GM12878 (cell line): ENCODE data around the gene FEM1B. TPM values are rescaled to one million over a fixed set of nuclear protein-coding genes. Genes with fewer than 3 reads are reported as not detected.

ENCODE experiments used
- ATAC-seq: fragments of 200-7000 bp; cut with Tn5 transposase; 3 replicates; pipeline ENCODE4 v1.9.1; 2020; ENCODE audit warnings: mild to moderate bottlenecking, moderate library complexity
- BruUV-seq: library from RNA; stranded (reverse); fragments of 400-500 nt; replicated peaks from 2 replicates; lab custom pipeline; 2021; lab: Mats Ljungman, UMichigan
- CTCF ChIA-PET: fragments of 300-600 bp; sonication (Branson Sonifier 250); formaldehyde crosslinking; extraction: SDS; loops from one replicate; lab custom pipeline; 2021; ENCODE audit warnings: inconsistent platforms; lab: Yijun Ruan, JAX
- POLR2A ChIA-PET: fragments of 350-600 bp; formaldehyde crosslinking; extraction: SDS; loops from one replicate; lab custom pipeline; 2021; ENCODE audit warnings: inconsistent platforms; lab: Charles Lee
- RAD21 ChIA-PET: fragments of 300-600 bp; sonication (Branson Sonifier 250); formaldehyde crosslinking; loops from one replicate; lab custom pipeline; 2023; ENCODE audit warnings: antibody characterized with exemption; ENCODE audit not compliant: unreplicated experiment; lab: Charles Lee
- SMC1A ChIA-PET: fragments of 300-600 bp; sonication (Branson Sonifier 250); formaldehyde crosslinking; loops from one replicate; lab custom pipeline; 2023; ENCODE audit not compliant: unreplicated experiment, uncharacterized antibody; lab: Charles Lee
- DNase-seq: peaks from one replicate; pipeline ENCODE4 v3.0.0-alpha.2; 2011; ENCODE audit warnings: low read depth, low spot score
- FAIRE-seq: peaks from 3 replicates; lab custom pipeline; 2011; peaks lifted over from hg19 to GRCh38; lab: Jason Lieb, UNC
- H2AFZ ChIP-seq: 2 replicates; pipeline ENCODE4 v1.6.0; 2011; ENCODE audit warnings: low read depth, low read length, control low read depth; ENCODE audit not compliant: control insufficient read depth
- H3K27ac ChIP-seq: 2 replicates; pipeline ENCODE4 v1.5.1; 2011; ENCODE audit warnings: control low read depth; ENCODE audit not compliant: control insufficient read depth, insufficient read depth
- H3K27me3 ChIP-seq, 2 experiments: replicated peaks in 1 of 2; 2 replicates each; pipeline versions ENCODE4 v1.6.0 to v1.6.1; 2011; ENCODE audit warnings: low read length in 1 of 2; ENCODE audit not compliant: control insufficient read depth in 2 of 2, insufficient read depth in 2 of 2
- H3K36me3 ChIP-seq, 2 experiments: 2 replicates each; pipeline ENCODE4 v1.5.1; 2011; ENCODE audit warnings: low read length in 1 of 2; ENCODE audit not compliant: control insufficient read depth in 2 of 2, insufficient read depth in 2 of 2
- H3K4me1 ChIP-seq: 2 replicates; pipeline ENCODE4 v1.6.1; 2011; ENCODE audit warnings: mild to moderate bottlenecking, low read length, moderate library complexity, mixed read lengths; ENCODE audit not compliant: control insufficient read depth, insufficient read depth
- H3K4me2 ChIP-seq: 2 replicates; pipeline ENCODE4 v1.6.0; 2011; ENCODE audit warnings: control low read depth; ENCODE audit not compliant: control insufficient read depth, insufficient read depth
- H3K4me3 ChIP-seq: fragments of 200-600 bp; sonication (generic); 2 replicates; pipeline ENCODE4 v1.5.1; 2016
- H3K79me2 ChIP-seq: 2 replicates; pipeline ENCODE4 v1.6.0; 2011; ENCODE audit warnings: low read length; ENCODE audit not compliant: control insufficient read depth, insufficient read depth
- H3K9ac ChIP-seq: 2 replicates; pipeline ENCODE4 v1.8.0; 2011; ENCODE audit warnings: low read length, control low read depth, mixed read lengths; ENCODE audit not compliant: control insufficient read depth, insufficient read depth
- H3K9me3 ChIP-seq: replicated peaks from 3 replicates; pipeline ENCODE4 v1.5.1; 2011; ENCODE audit warnings: mild to moderate bottlenecking, low read length; ENCODE audit not compliant: control insufficient read depth, insufficient read depth
- H4K20me1 ChIP-seq: 2 replicates; pipeline ENCODE4 v1.6.0; 2011; ENCODE audit not compliant: control insufficient read depth, insufficient read depth
- ATF2 ChIP-seq: IDR thresholded peaks from 2 replicates; pipeline ENCODE4 v1.6.1; 2012; ENCODE audit warnings: low read length, inconsistent platforms
- BCL11A ChIP-seq: IDR thresholded peaks from 2 replicates; pipeline ENCODE4 v1.6.1; 2011; ENCODE audit warnings: low read depth, low read length
- CEBPZ ChIP-seq: fragments of 150-350 bp; IDR thresholded peaks from 2 replicates; pipeline ENCODE4 v1.6.1; 2016; ENCODE audit warnings: low read depth, low read length
- CREB1 ChIP-seq: IDR thresholded peaks from 2 replicates; pipeline ENCODE4 v1.6.1; 2012; ENCODE audit warnings: low read depth, mild to moderate bottlenecking, inconsistent platforms
- EP300 ChIP-seq, 2 experiments: fragments of 150-350 bp in 1 of 2; IDR thresholded peaks; 2 replicates each; pipeline ENCODE4 v1.6.1; 2011 to 2012; ENCODE audit warnings: low read depth in 2 of 2, low read length in 2 of 2, borderline replicate concordance in 1 of 2, improper control_type of control experiment in 1 of 2, inconsistent platforms in 1 of 2; ENCODE audit not compliant: control insufficient read depth in 1 of 2
- HDAC2 ChIP-seq: fragments of 200-600 bp; sonication (generic); IDR thresholded peaks from 2 replicates; pipeline ENCODE4 v1.6.1; 2017
- IKZF1 ChIP-seq: fragments of 450-650 bp; conservative IDR thresholded peaks from 2 replicates; pipeline ENCODE4 v1.6.1; 2017; ENCODE audit warnings: antibody characterized with exemption, mild to moderate bottlenecking
- MEF2B ChIP-seq: fragments of 450-650 bp; IDR thresholded peaks from 2 replicates; pipeline ENCODE4 v1.6.1; 2018; ENCODE audit warnings: mild to moderate bottlenecking, moderate library complexity; ENCODE audit not compliant: partially characterized antibody, poor library complexity, severe bottlenecking
- MTA2 ChIP-seq: fragments of 450-650 bp; IDR thresholded peaks from 2 replicates; pipeline ENCODE4 v1.6.1; 2016; ENCODE audit warnings: low read depth, mild to moderate bottlenecking, moderate library complexity
- NBN ChIP-seq: fragments of 450-650 bp; IDR thresholded peaks from 2 replicates; pipeline ENCODE4 v1.6.1; 2016
- REST ChIP-seq: IDR thresholded peaks from 2 replicates; pipeline ENCODE4 v1.6.1; 2012; ENCODE audit warnings: mild to moderate bottlenecking, low read depth, low read length
- SMAD1 ChIP-seq: fragments of 450-650 bp; IDR thresholded peaks from 2 replicates; pipeline ENCODE4 v1.6.1; 2018; ENCODE audit warnings: mild to moderate bottlenecking, low read depth; ENCODE audit not compliant: partially characterized antibody
- SMAD5 ChIP-seq: IDR thresholded peaks from 2 replicates; pipeline ENCODE4 v1.6.1; 2016; ENCODE audit warnings: antibody characterized with exemption, low read depth
- STAT3 ChIP-seq: IDR thresholded peaks from 2 replicates; pipeline ENCODE4 v1.6.1; 2011; ENCODE audit warnings: low read depth, low read length, improper control_type of control experiment
- TCF3 ChIP-seq: IDR thresholded peaks from 2 replicates; pipeline ENCODE4 v1.6.1; 2012; ENCODE audit warnings: low read depth, mild to moderate bottlenecking, low read length, borderline replicate concordance; ENCODE audit not compliant: insufficient read depth
- ZNF24 ChIP-seq: fragments of 450-650 bp; IDR thresholded peaks from 2 replicates; pipeline ENCODE4 v1.6.1; 2017; ENCODE audit warnings: antibody characterized with exemption, mild to moderate bottlenecking
- WGBS: methylation state at CpG from one replicate; pipeline ENCODE4 v1.1.6; 2016; ENCODE audit warnings: low lambda C conversion rate; ENCODE audit not compliant: insufficient replicate concordance, insufficient coverage; ENCODE audit errors: missing lambda C conversion rate; 5-methylcytosine and 5-hydroxymethylcytosine counted together
- in situ Hi-C: fragments of 300-500 bp; cut with MboI; formaldehyde crosslinking; loops from 9 replicates; pipeline ENCODE4 v1.14.3; 2018; ENCODE audit warnings: mixed read lengths
- intact Hi-C: fragments of 100-400 bp; cut with micrococcal nuclease; formaldehyde crosslinking; loops from one replicate; pipeline ENCODE4 v1.14.2; 2022; ENCODE audit not compliant: unreplicated experiment
- polyA plus RNA-seq, 11 experiments: library from polyadenylated mRNA; depleted of rRNA in 4 of 11; unstranded in 6 of 11; stranded (reverse) in 5 of 11; fragments of >200 nt; fragmentation: Nextera tagmentation in 4 of 11; fragmentation: Illumina TruSeq in 1 of 11; extraction: Ambion mirVana in 4 of 11; extraction: Trizol in 1 of 11; gene quantifications; 1 replicate in 1 of 11; 2 replicates in 10 of 11; pipeline versions ENCODE4 v1.2.1 to v1.2.3, GENCODE V29; 2011 to 2016; ENCODE audit warnings: inconsistent platforms in 2 of 11, missing spikeins in 2 of 11, low read depth in 1 of 11
- total RNA-seq, 4 experiments: library from RNA; depleted of rRNA in 3 of 4; stranded (reverse); fragments of >200 nt in 3 of 4; fragmentation: Illumina TruSeq in 1 of 4; extraction: Trizol in 1 of 4; gene quantifications; 2 replicates each; pipeline versions ENCODE4 v1.2.1 to v1.2.3, GENCODE V29; 2013 to 2021

The FEM1B gene
- total and polyA plus RNA-seq, 10 of the 15 experiments (the other 5 are each of a cell fraction or from before 2014, with no cell fraction given), result 5.5 to 61.1 (median 18.2) TPM

- no TSS peak for BruUV-seq
- H2AFZ ChIP-seq, result peak overlapping the region; percentile 94
- TF ChIP-seq REST (no peak; the same call in 1 of the 2 replicates), MTA2 (no peak), ATF2 (no peak), CEBPZ (no peak), MEF2B (no peak), STAT3 (no peak), NBN (no peak), SMAD1 (no peak), TCF3 (no peak), HDAC2 (no peak), SMAD5 (no peak), BCL11A (0 out of 2 replicates have a peak, but pooled peaks have one; percentile 29), CREB1 (0 out of 2 replicates have a peak, but pooled peaks have one; percentile 19), EP300 (IDR thresholded peaks at IDR 0.05; ENCODE audit: borderline replicate concordance in 1 of 2, control insufficient read depth in 1 of 2, low read depth in 2 of 2, low read length in 2 of 2) (0 out of 4 replicates have a peak, but pooled peaks of 1 of the 2 experiments have one; percentile 18), IKZF1 (no peak), ZNF24 (no peak)
Observed at GRCh38 chr15:68228971-68229385, 48.6 kb upstream of the FEM1B start.

More at GRCh38 chr15:68228971-68229385, 48.6 kb upstream of the FEM1B start:
- peak; percentile 11 for ATAC-seq
- peak overlapping the region; percentile 90 for H3K27ac ChIP-seq
- ChIA-PET CTCF (interaction anchor here (0.8 to 3.2 kb wide), 4 partner anchors 24 to 394 kb away, joined by 4 to 13 read pairs (median 6); partner anchors contain the start of gene FEM1B), SMC1A (interaction anchor here (1.1 to 2.2 kb wide), 2 partner anchors 22 to 32 kb away, joined by 3 to 8 read pairs; no protein-coding TSS in a partner anchor), RAD21 (interaction anchor here (1.0 to 2.6 kb wide), 2 partner anchors 174 to 366 kb away, joined by 5 to 13 read pairs; no protein-coding TSS in a partner anchor), POLR2A (interaction anchor here (0.9 to 2.2 kb wide), 2 partner anchors 48 to 375 kb away, joined by 3 to 8 read pairs; partner anchors contain the start of gene FEM1B)
- in situ Hi-C loops (no loop called here), intact Hi-C loops (loop anchor here (5.0 kb wide), 1 partner anchor 367 kb away; no protein-coding TSS in a partner anchor)
- H3K36me3 ChIP-seq, result no peaks in the 10 kb centered on the region
- peaks cover 43% of the 10 kb centered on the region for H3K4me1 ChIP-seq
- peak overlapping the region; percentile 99 for H3K4me3 ChIP-seq
- WGBS, result under 1% methylated on average over 39 of the region's 39 CpGs
- H3K27me3 ChIP-seq, result no peaks in the 10 kb centered on the region
- peak overlapping the region; percentile 84 for H3K4me2 ChIP-seq
- H3K9me3 ChIP-seq, result no peaks in the 10 kb centered on the region
- H4K20me1 ChIP-seq, result no peaks in the 10 kb centered on the region
- H3K9ac ChIP-seq, result peak overlapping the region; percentile 90
- no peak for DNase-seq
- peaks cover 52% of the 10 kb centered on the region for H3K79me2 ChIP-seq
- FAIRE-seq, result no peak
